Measurements from ENCODE around the gene ASB16. TPM values are rescaled to one million over a fixed set of nuclear protein-coding genes. Genes with fewer than 3 reads are reported as not detected.

ASB16 gene
- total RNA-seq, 1 experiment from 2014 or later, result not detected

DNA sequence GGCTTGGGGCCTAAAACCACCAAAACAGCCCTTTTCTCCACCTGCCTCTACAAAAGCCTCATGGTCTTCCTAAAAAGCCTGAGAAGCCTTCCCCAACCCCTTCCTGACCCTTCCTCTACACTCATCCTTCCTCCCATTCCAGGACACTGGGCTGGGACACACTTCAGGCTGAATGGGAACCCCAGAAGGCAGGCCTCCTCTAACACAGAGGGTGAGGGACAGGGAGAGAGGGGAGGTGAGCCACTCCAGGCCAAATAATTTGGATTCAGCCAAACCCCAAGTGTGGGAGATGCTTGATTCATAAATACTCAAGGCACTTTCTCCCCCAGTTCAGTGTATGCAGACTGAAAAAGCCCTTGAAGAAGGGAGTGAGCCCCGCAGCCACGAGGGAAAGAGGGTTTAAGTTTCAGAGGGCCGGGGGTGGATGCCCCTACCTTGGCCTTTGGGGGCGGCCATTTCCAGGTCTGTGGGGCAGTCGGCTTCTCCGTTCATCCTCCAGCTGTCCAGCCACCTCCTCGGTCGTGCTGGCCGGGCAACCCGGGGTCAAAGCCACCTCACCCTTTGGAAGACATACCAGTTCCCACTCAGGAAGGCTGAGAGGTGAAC is 47.3 kb downstream of the ASB16 start:
- CTCF ChIA-PET, result interaction anchor here (1.0 to 4.1 kb wide), 4 partner anchors 12 to 113 kb away, joined by 3 to 22 read pairs (median 5); no protein-coding TSS in a partner anchor
- H3K27me3 Mint-ChIP-seq (ENCODE audit: insufficient read depth, unreplicated experiment), result no peaks in the 10 kb centered on the region
- peak overlapping the region; percentile 76 for H3K4me3 Mint-ChIP-seq (ENCODE audit: unreplicated experiment)
- POLR2A ChIA-PET, result interaction anchor here (0.6 to 7.4 kb wide), 6 partner anchors 10 to 200 kb away, joined by 3 to 65 read pairs (median 8); partner anchors contain the start of genes ATXN7L3, GRN, SLC25A39 and TMUB2
- peaks cover 52% of the 10 kb centered on the region for H3K36me3 Mint-ChIP-seq (ENCODE audit: insufficient read depth, unreplicated experiment)
- BruUV-seq (replicated peaks), result TSS peak; percentile 21
- TF ChIP-seq, protein P1, sequence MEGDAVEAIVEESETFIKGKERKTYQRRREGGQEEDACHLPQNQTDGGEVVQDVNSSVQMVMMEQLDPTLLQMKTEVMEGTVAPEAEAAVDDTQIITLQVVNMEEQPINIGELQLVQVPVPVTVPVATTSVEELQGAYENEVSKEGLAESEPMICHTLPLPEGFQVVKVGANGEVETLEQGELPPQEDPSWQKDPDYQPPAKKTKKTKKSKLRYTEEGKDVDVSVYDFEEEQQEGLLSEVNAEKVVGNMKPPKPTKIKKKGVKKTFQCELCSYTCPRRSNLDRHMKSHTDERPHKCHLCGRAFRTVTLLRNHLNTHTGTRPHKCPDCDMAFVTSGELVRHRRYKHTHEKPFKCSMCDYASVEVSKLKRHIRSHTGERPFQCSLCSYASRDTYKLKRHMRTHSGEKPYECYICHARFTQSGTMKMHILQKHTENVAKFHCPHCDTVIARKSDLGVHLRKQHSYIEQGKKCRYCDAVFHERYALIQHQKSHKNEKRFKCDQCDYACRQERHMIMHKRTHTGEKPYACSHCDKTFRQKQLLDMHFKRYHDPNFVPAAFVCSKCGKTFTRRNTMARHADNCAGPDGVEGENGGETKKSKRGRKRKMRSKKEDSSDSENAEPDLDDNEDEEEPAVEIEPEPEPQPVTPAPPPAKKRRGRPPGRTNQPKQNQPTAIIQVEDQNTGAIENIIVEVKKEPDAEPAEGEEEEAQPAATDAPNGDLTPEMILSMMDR (IDR thresholded peaks at IDR 0.05; ENCODE audit: unreplicated experiment), result no peak
- intact Hi-C loops (cut with micrococcal nuclease), result loop anchor here (1.0 kb wide), 2 partner anchors 18 to 32 kb away; partner anchors contain the start of gene TMUB2
- peak overlapping the region; percentile 87 for H3K27ac Mint-ChIP-seq (ENCODE audit: low read depth, unreplicated experiment)
- no peak for DNase-seq (ENCODE audit: unreplicated experiment)
- H3K9me3 Mint-ChIP-seq (ENCODE audit: unreplicated experiment), result no peaks in the 10 kb centered on the region
- H3K4me1 Mint-ChIP-seq (ENCODE audit: insufficient read depth, unreplicated experiment), result peaks cover 22% of the 10 kb centered on the region

- H3K27ac Mint-ChIP-seq (ENCODE audit: low read depth, unreplicated experiment), result peak overlapping the region; percentile 87
- intact Hi-C loops (cut with micrococcal nuclease), result loop anchor here (1.0 kb wide), 2 partner anchors 18 to 32 kb away; partner anchors contain the start of gene TMUB2
- peak; percentile 92 for DNase-seq (ENCODE audit: unreplicated experiment)
Observed at GRCh38 chr17:44218344-44219107, 48.0 kb downstream of the ASB16 start.

GRCh38 chr17:44219108-44219615 is 48.7 kb downstream of the ASB16 start:
- Mint-ChIP-seq H3K4me3 (ENCODE audit: unreplicated experiment) (peak overlapping the region; percentile 76), H3K4me1 (ENCODE audit: insufficient read depth, unreplicated experiment) (peaks cover 30% of the 10 kb centered on the region), H3K27ac (ENCODE audit: low read depth, unreplicated experiment) (no peak overlapping the region), H3K36me3 (ENCODE audit: insufficient read depth, unreplicated experiment) (peaks cover 42% of the 10 kb centered on the region), H3K27me3 (ENCODE audit: insufficient read depth, unreplicated experiment) (no peaks in the 10 kb centered on the region), H3K9me3 (ENCODE audit: unreplicated experiment) (no peaks in the 10 kb centered on the region)
- TF ChIP-seq, protein P1 (IDR thresholded peaks at IDR 0.05; ENCODE audit: unreplicated experiment), result peak; percentile 41
- peak; percentile 71 for DNase-seq (ENCODE audit: unreplicated experiment)
- POLR2A ChIA-PET, result interaction anchor here (0.6 to 7.4 kb wide), 12 partner anchors 15 to 830 kb away, joined by 3 to 65 read pairs (median 4); partner anchors contain the start of genes ATXN7L3, GRN, SLC25A39 and TMUB2
- CTCF ChIA-PET, result interaction anchor here (0.6 to 1.7 kb wide), 4 partner anchors 9 to 126 kb away, joined by 3 read pairs; no protein-coding TSS in a partner anchor
- no TSS peak for BruUV-seq (replicated peaks)
- intact Hi-C loops (cut with micrococcal nuclease), result no loop called here

More at GRCh38 chr17:44218344-44219107, 48.0 kb downstream of the ASB16 start:
- TF ChIP-seq, protein P1 (IDR thresholded peaks at IDR 0.05; ENCODE audit: unreplicated experiment), result peak; percentile 67
- peak overlapping the region; percentile 76 for H3K4me3 Mint-ChIP-seq (ENCODE audit: unreplicated experiment)
- BruUV-seq (replicated peaks), result no TSS peak
- ChIA-PET CTCF (interaction anchor here (1.0 to 4.1 kb wide), 4 partner anchors 9 to 89 kb away, joined by 3 to 22 read pairs (median 3); no protein-coding TSS in a partner anchor), POLR2A (interaction anchor here (0.6 to 7.4 kb wide), 12 partner anchors 11 to 201 kb away, joined by 3 to 65 read pairs (median 6); partner anchors contain the start of genes ATXN7L3, GRN, SLC25A39 and TMUB2)
- no peaks in the 10 kb centered on the region for H3K9me3 Mint-ChIP-seq (ENCODE audit: unreplicated experiment)
- peaks cover 49% of the 10 kb centered on the region for H3K36me3 Mint-ChIP-seq (ENCODE audit: insufficient read depth, unreplicated experiment)
- no peaks in the 10 kb centered on the region for H3K27me3 Mint-ChIP-seq (ENCODE audit: insufficient read depth, unreplicated experiment)
- peaks cover 26% of the 10 kb centered on the region for H3K4me1 Mint-ChIP-seq (ENCODE audit: insufficient read depth, unreplicated experiment)

All from MCF 10A (cell line).